ENCODE measurements around the gene HJURP. TPM values are rescaled to one million over a fixed set of nuclear protein-coding genes. Genes with fewer than 3 reads are reported as not detected.

HJURP gene
- total RNA-seq, 5 donors from 2014 or later (not counting 1 experiment from before 2014, with no cell fraction given), result 0.33 to 1.7 (median 1.1) TPM

- peaks cover 0 to 2% of the 10 kb centered on the region in 2 donors for H3K36me3 ChIP-seq (ENCODE audit: control insufficient read depth in 2 of 2, extremely low read depth in 1 of 2, insufficient read depth in 1 of 2, low read length in 1 of 2)
- no peak overlapping the region for H3K4me3 ChIP-seq (ENCODE audit: control insufficient read depth in 1 of 2, extremely low read depth in 1 of 2, low read length in 1 of 2)
- H3K4me1 ChIP-seq (ENCODE audit: control insufficient read depth in 1 of 2, extremely low read depth in 1 of 2, insufficient read depth in 2 of 2, low read length in 2 of 2), result peaks cover 0 to 9% of the 10 kb centered on the region in 2 experiments
- no peak overlapping the region for H3K27ac Mint-ChIP-seq
- no peaks in the 10 kb centered on the region for H3K9me3 Mint-ChIP-seq
- no peaks in the 10 kb centered on the region for H3K9me3 ChIP-seq
- WGBS (ENCODE audit: insufficient coverage), result over 99% methylated on average over 8 of the region's 10 CpGs
- no peaks in the 10 kb centered on the region for H3K27me3 Mint-ChIP-seq
- H3K27me3 ChIP-seq (replicated peaks in 1 of 2; ENCODE audit: control insufficient read depth in 2 of 2, extremely low read depth in 1 of 2, insufficient read depth in 2 of 2, low read length in 1 of 2), result no peaks in the 10 kb centered on the region
- POLR2A ChIA-PET, result no interaction called here
- CTCF ChIA-PET, result interaction anchor here in 1 of 2 donors (0.7 kb wide), 1 partner anchor 21 kb away, joined by 3 read pairs; no protein-coding TSS in a partner anchor
- peaks cover 0 to 1% (median 0%) of the 10 kb centered on the region in 3 donors for H3K4me1 Mint-ChIP-seq
- no peak overlapping the region for H3K4me3 Mint-ChIP-seq
- no peaks in the 10 kb centered on the region for H3K36me3 Mint-ChIP-seq
- no peak overlapping the region for H3K27ac ChIP-seq (ENCODE audit: low read length)
- no peak for ATAC-seq (replicated peaks in 1 of 4)
- no peak for DNase-seq
Measured at GRCh38 chr2:233839447-233839820, 14.9 kb downstream of the HJURP start.

GRCh38 chr2:233838726-233839446, 15.4 kb downstream of the HJURP start:
- DNase-seq (no peak), ATAC-seq (replicated peaks in 1 of 4) (no peak)
- no peak overlapping the region for H3K27ac ChIP-seq (ENCODE audit: low read length)
- H3K4me1 ChIP-seq (ENCODE audit: control insufficient read depth in 1 of 2, extremely low read depth in 1 of 2, insufficient read depth in 2 of 2, low read length in 2 of 2), result peaks cover 0 to 9% of the 10 kb centered on the region in 2 experiments
- Mint-ChIP-seq H3K27me3 (no peaks in the 10 kb centered on the region), H3K4me1 (peaks cover 0 to 1% (median 0%) of the 10 kb centered on the region in 3 donors), H3K4me3 (no peak overlapping the region), H3K9me3 (no peaks in the 10 kb centered on the region), H3K27ac (no peak overlapping the region), H3K36me3 (no peaks in the 10 kb centered on the region)
- no peaks in the 10 kb centered on the region for H3K36me3 ChIP-seq (ENCODE audit: control insufficient read depth in 2 of 2, extremely low read depth in 1 of 2, insufficient read depth in 1 of 2, low read length in 1 of 2)
- POLR2A ChIA-PET, result no interaction called here
- H3K9me3 ChIP-seq, result no peaks in the 10 kb centered on the region
- no peaks in the 10 kb centered on the region for H3K27me3 ChIP-seq (replicated peaks in 1 of 2; ENCODE audit: control insufficient read depth in 2 of 2, extremely low read depth in 1 of 2, insufficient read depth in 2 of 2, low read length in 1 of 2)
- WGBS (ENCODE audit: insufficient coverage), result 94% methylated on average over 11 of the region's 12 CpGs
- CTCF ChIA-PET, result interaction anchor here in 1 of 2 donors (0.6 kb wide), 1 partner anchor 370 kb away, joined by 7 read pairs; no protein-coding TSS in a partner anchor
- H3K4me3 ChIP-seq (ENCODE audit: control insufficient read depth in 1 of 2, extremely low read depth in 1 of 2, low read length in 1 of 2), result no peak overlapping the region

GRCh38 chr2:233838251-233838650, 16.1 kb downstream of the HJURP start:
- Histone ChIP-seq H3K27ac (ENCODE audit: low read length) (no peak overlapping the region), H3K9me3 (no peaks in the 10 kb centered on the region), H3K27me3 (replicated peaks in 1 of 2; ENCODE audit: control insufficient read depth in 2 of 2, extremely low read depth in 1 of 2, insufficient read depth in 2 of 2, low read length in 1 of 2) (no peaks in the 10 kb centered on the region), H3K36me3 (ENCODE audit: control insufficient read depth in 2 of 2, extremely low read depth in 1 of 2, insufficient read depth in 1 of 2, low read length in 1 of 2) (no peaks in the 10 kb centered on the region), H3K4me3 (ENCODE audit: control insufficient read depth in 1 of 2, extremely low read depth in 1 of 2, low read length in 1 of 2) (no peak overlapping the region), H3K4me1 (ENCODE audit: control insufficient read depth in 1 of 2, extremely low read depth in 1 of 2, insufficient read depth in 2 of 2, low read length in 2 of 2) (peaks cover 0 to 9% of the 10 kb centered on the region in 2 experiments)
- Mint-ChIP-seq H3K4me1 (peaks cover 0 to 1% (median 0%) of the 10 kb centered on the region in 3 donors), H3K4me3 (no peak overlapping the region), H3K27me3 (no peaks in the 10 kb centered on the region), H3K9me3 (no peaks in the 10 kb centered on the region), H3K27ac (no peak overlapping the region), H3K36me3 (no peaks in the 10 kb centered on the region)
- ChIA-PET CTCF (interaction anchor here in 1 of 2 donors (0.6 kb wide), 1 partner anchor 371 kb away, joined by 7 read pairs; no protein-coding TSS in a partner anchor), POLR2A (no interaction called here)
- DNase-seq (no peak), ATAC-seq (replicated peaks in 1 of 4) (no peak)
- 97% methylated on average over 5 of the region's 7 CpGs for whole genome bisulfite sequencing (ENCODE audit: insufficient coverage)

DNA sequence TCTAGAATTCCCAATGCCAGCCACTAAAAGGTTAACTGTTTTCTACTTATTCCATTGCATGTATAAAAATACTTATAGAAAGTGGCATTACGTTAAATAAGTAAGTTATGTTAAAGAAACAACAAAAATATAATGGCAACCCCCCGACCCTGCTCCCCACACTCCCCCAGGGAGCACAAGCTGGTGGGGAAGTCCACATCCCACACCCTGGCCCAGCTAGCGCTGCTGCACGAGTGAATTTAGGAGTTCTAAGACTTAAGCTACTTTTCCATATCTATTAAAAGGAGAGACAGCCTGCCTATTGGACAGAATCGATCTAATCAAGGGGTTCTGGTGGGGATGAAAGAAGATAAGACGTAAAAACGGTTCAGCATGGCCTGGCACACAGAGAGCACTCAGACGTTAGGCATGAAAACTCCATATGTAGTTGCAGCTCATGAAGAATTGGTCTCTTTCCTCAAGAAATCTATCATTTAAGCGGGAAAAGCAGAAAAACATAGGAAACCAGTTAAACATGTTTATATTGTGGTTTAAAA, 16.6 kb downstream of the HJURP start:
- H3K36me3 Mint-ChIP-seq, result no peaks in the 10 kb centered on the region
- peaks cover 0 to 1% (median 0%) of the 10 kb centered on the region in 3 donors for H3K4me1 Mint-ChIP-seq
- no peaks in the 10 kb centered on the region for H3K36me3 ChIP-seq (ENCODE audit: control insufficient read depth in 2 of 2, extremely low read depth in 1 of 2, insufficient read depth in 1 of 2, low read length in 1 of 2)
- H3K4me3 Mint-ChIP-seq, result no peak overlapping the region
- H3K27ac Mint-ChIP-seq, result no peak overlapping the region
- no peaks in the 10 kb centered on the region for H3K27me3 Mint-ChIP-seq
- no CpG with 5 or more reads among the region's 9 CpGs for WGBS (ENCODE audit: insufficient coverage)
- POLR2A ChIA-PET, result no interaction called here
- no peak overlapping the region for H3K27ac ChIP-seq (ENCODE audit: low read length)
- ATAC-seq (replicated peaks in 1 of 4) (no peak), DNase-seq (no peak)
- no peaks in the 10 kb centered on the region for H3K9me3 Mint-ChIP-seq
- CTCF ChIA-PET, result no interaction called here
- H3K27me3 ChIP-seq (replicated peaks in 1 of 2; ENCODE audit: control insufficient read depth in 2 of 2, extremely low read depth in 1 of 2, insufficient read depth in 2 of 2, low read length in 1 of 2), result no peaks in the 10 kb centered on the region
- no peaks in the 10 kb centered on the region for H3K9me3 ChIP-seq
- no peak overlapping the region for H3K4me3 ChIP-seq (ENCODE audit: control insufficient read depth in 1 of 2, extremely low read depth in 1 of 2, low read length in 1 of 2)
- peaks cover 0 to 9% of the 10 kb centered on the region in 2 experiments for H3K4me1 ChIP-seq (ENCODE audit: control insufficient read depth in 1 of 2, extremely low read depth in 1 of 2, insufficient read depth in 2 of 2, low read length in 2 of 2)

DNA sequence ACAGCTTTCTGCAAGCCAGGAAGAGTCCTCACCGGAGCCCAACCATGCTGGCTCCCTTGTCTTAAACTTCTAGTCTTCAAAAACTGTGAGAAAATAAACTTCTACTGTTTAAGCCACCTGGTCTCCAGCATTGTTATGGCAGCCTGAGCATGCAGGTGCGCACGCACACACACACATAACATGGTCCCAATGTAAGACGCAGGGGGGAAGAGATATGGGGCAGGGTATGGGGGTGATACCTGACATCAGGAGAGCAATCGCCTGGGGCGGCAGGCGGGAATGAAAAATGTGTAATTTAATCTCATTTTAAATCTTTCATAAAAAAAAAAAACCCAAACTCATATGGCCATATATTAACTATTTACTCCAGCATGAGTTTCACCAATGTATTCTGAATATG, 18.0 kb downstream of the HJURP start:
- ATAC-seq (replicated peaks in 1 of 4), result no peak
- Histone ChIP-seq H3K36me3 (ENCODE audit: control insufficient read depth in 2 of 2, extremely low read depth in 1 of 2, insufficient read depth in 1 of 2, low read length in 1 of 2) (no peaks in the 10 kb centered on the region), H3K27ac (ENCODE audit: low read length) (no peak overlapping the region), H3K4me3 (ENCODE audit: control insufficient read depth in 1 of 2, extremely low read depth in 1 of 2, low read length in 1 of 2) (no peak overlapping the region), H3K27me3 (replicated peaks in 1 of 2; ENCODE audit: control insufficient read depth in 2 of 2, extremely low read depth in 1 of 2, insufficient read depth in 2 of 2, low read length in 1 of 2) (no peaks in the 10 kb centered on the region), H3K9me3 (no peaks in the 10 kb centered on the region), H3K4me1 (ENCODE audit: control insufficient read depth in 1 of 2, extremely low read depth in 1 of 2, insufficient read depth in 2 of 2, low read length in 2 of 2) (peaks cover 0 to 9% of the 10 kb centered on the region in 2 experiments)
- Mint-ChIP-seq H3K4me1 (peaks cover 0 to 1% (median 0%) of the 10 kb centered on the region in 3 donors), H3K36me3 (no peaks in the 10 kb centered on the region), H3K9me3 (no peaks in the 10 kb centered on the region), H3K27ac (no peak overlapping the region), H3K27me3 (no peaks in the 10 kb centered on the region), H3K4me3 (no peak overlapping the region)
- POLR2A ChIA-PET, result no interaction called here
- DNase-seq, result no peak
- WGBS (ENCODE audit: insufficient coverage), result no CpG with 5 or more reads among the region's 7 CpGs
- CTCF ChIA-PET, result no interaction called here

- Mint-ChIP-seq H3K27ac (no peak overlapping the region), H3K9me3 (no peaks in the 10 kb centered on the region), H3K27me3 (no peaks in the 10 kb centered on the region), H3K36me3 (no peaks in the 10 kb centered on the region), H3K4me3 (no peak overlapping the region), H3K4me1 (peaks cover 0 to 1% (median 0%) of the 10 kb centered on the region in 3 donors)
- Histone ChIP-seq H3K27me3 (replicated peaks in 1 of 2; ENCODE audit: control insufficient read depth in 2 of 2, extremely low read depth in 1 of 2, insufficient read depth in 2 of 2, low read length in 1 of 2) (no peaks in the 10 kb centered on the region), H3K4me1 (ENCODE audit: control insufficient read depth in 1 of 2, extremely low read depth in 1 of 2, insufficient read depth in 2 of 2, low read length in 2 of 2) (peaks cover 0 to 9% of the 10 kb centered on the region in 2 experiments), H3K9me3 (no peaks in the 10 kb centered on the region), H3K27ac (ENCODE audit: low read length) (no peak overlapping the region), H3K4me3 (ENCODE audit: control insufficient read depth in 1 of 2, extremely low read depth in 1 of 2, low read length in 1 of 2) (no peak overlapping the region), H3K36me3 (ENCODE audit: control insufficient read depth in 2 of 2, extremely low read depth in 1 of 2, insufficient read depth in 1 of 2, low read length in 1 of 2) (no peaks in the 10 kb centered on the region)
- CTCF ChIA-PET, result no interaction called here
- POLR2A ChIA-PET, result no interaction called here
- DNase-seq (no peak), ATAC-seq (replicated peaks in 1 of 4) (no peak)
- WGBS (ENCODE audit: insufficient coverage), result 98% methylated on average over 6 of the region's 14 CpGs
Measured at GRCh38 chr2:233835230-233836186, 18.8 kb downstream of the HJURP start.

Data from T-cell (primary cell).